B cell (primary cell): Measurements from ENCODE around the gene TRPV4. TPM values are rescaled to one million over a fixed set of nuclear protein-coding genes. Genes with fewer than 3 reads are reported as not detected.

Experiments used
- ATAC-seq: fragments of 200-7000 bp; cut with Tn5 transposase; one replicate; pipeline ENCODE4 v1.10.0; 2021; ENCODE audit warnings: low read depth, mild to moderate bottlenecking, moderate number of reproducible peaks, moderate library complexity
- CTCF ChIA-PET: fragments of 350-600 bp; sonication (Branson Sonifier 250); formaldehyde crosslinking; loops from one replicate; lab custom pipeline; 2021; ENCODE audit warnings: antibody characterized with exemption, inconsistent platforms; lab: Charles Lee
- POLR2A ChIA-PET: fragments of 350-600 bp; sonication (Branson Sonifier 250); formaldehyde crosslinking; loops from one replicate; lab custom pipeline; 2021; ENCODE audit warnings: antibody characterized with exemption; lab: Charles Lee
- DNase-seq: peaks from one replicate; pipeline ENCODE4 v3.0.0; 2013
- H2AFZ ChIP-seq: 2 replicates; pipeline ENCODE4 v1.6.1; 2012; ENCODE audit warnings: mild to moderate bottlenecking, low read depth, low read length; ENCODE audit not compliant: insufficient read depth, poor library complexity, severe bottlenecking
- H3K27ac ChIP-seq, 2 donors: 1 replicate in 1 of 2; 2 replicates in 1 of 2; pipeline ENCODE4 v1.5.1; 2012 to 2013; ENCODE audit warnings: low read length in 2 of 2, mild to moderate bottlenecking in 2 of 2, moderate library complexity in 1 of 2
- H3K27me3 ChIP-seq, 4 experiments: fragments of 200-600 bp in 1 of 4; sonication (generic) in 1 of 4; replicated peaks in 1 of 4; 1 replicate in 2 of 4; 2 replicates in 2 of 4; pipeline versions ENCODE4 v1.6.1 to v1.7.0; 2013 to 2016; ENCODE audit warnings: low read length in 3 of 4, mild to moderate bottlenecking in 2 of 4, mixed read lengths in 1 of 4, moderate library complexity in 1 of 4; ENCODE audit not compliant: insufficient read depth in 4 of 4, control insufficient read depth in 3 of 4; ENCODE audit errors: control extremely low read depth in 1 of 4
- H3K36me3 ChIP-seq, 2 experiments: replicated peaks in 1 of 2; 1 replicate in 1 of 2; 2 replicates in 1 of 2; pipeline versions ENCODE4 v1.6.1 to v1.7.1; 2013; ENCODE audit warnings: low read length in 1 of 2; ENCODE audit not compliant: insufficient read depth in 2 of 2, control insufficient read depth in 1 of 2; ENCODE audit errors: control extremely low read depth in 1 of 2, extremely low read depth in 1 of 2
- H3K4me1 ChIP-seq, 2 donors: fragments of 200-600 bp in 1 of 2; sonication (generic) in 1 of 2; 1 replicate in 1 of 2; 2 replicates in 1 of 2; pipeline versions ENCODE4 v1.5.1 to v1.6.1; 2013 to 2017; ENCODE audit warnings: low read length in 2 of 2; ENCODE audit not compliant: control insufficient read depth in 2 of 2, insufficient read depth in 2 of 2
- H3K4me2 ChIP-seq: replicated peaks from 2 replicates; pipeline ENCODE3; 2012; ENCODE audit warnings: mild to moderate bottlenecking, low read depth, low read length; ENCODE audit not compliant: poor library complexity, severe bottlenecking
- H3K4me3 ChIP-seq, 5 experiments: fragments of 200-600 bp in 1 of 5; sonication (generic) in 1 of 5; 1 replicate in 3 of 5; 2 replicates in 2 of 5; pipeline versions ENCODE4 v1.5.1 to v1.7.0; 2011 to 2016; ENCODE audit warnings: low read length in 4 of 5, mild to moderate bottlenecking in 4 of 5, low read depth in 2 of 5, control low read depth in 1 of 5, moderate library complexity in 1 of 5; ENCODE audit not compliant: insufficient read depth in 1 of 5; ENCODE audit errors: control extremely low read depth in 1 of 5, extremely low read depth in 1 of 5
- H3K79me2 ChIP-seq: fragments of 200-600 bp; sonication (generic); one replicate; pipeline ENCODE4 v1.6.0; 2016; ENCODE audit warnings: low read length; ENCODE audit not compliant: control insufficient read depth, insufficient read depth
- H3K9ac ChIP-seq: fragments of 200-600 bp; sonication (generic); 2 replicates; pipeline ENCODE4 v1.6.1; 2017; ENCODE audit warnings: mild to moderate bottlenecking, low read length, moderate library complexity
- H3K9me3 ChIP-seq, 3 donors: one replicate each; pipeline versions ENCODE4 v1.6.1 to v1.7.1; 2013; ENCODE audit warnings: low read length in 2 of 3; ENCODE audit not compliant: control insufficient read depth in 2 of 3, insufficient read depth in 1 of 3; ENCODE audit errors: control extremely low read depth in 1 of 3
- H4K20me1 ChIP-seq: 2 replicates; pipeline ENCODE4 v1.6.0; 2012; ENCODE audit warnings: mild to moderate bottlenecking, low read length; ENCODE audit not compliant: insufficient read depth, control insufficient read depth, poor library complexity, severe bottlenecking
- H3K27ac Mint-ChIP-seq: one replicate; pipeline ENCODE4 v1.8.0; 2021; ENCODE audit warnings: mixed read lengths
- H3K27me3 Mint-ChIP-seq: one replicate; pipeline ENCODE4 v1.8.0; 2021; ENCODE audit warnings: mixed read lengths
- H3K4me1 Mint-ChIP-seq: one replicate; pipeline ENCODE4 v1.8.0; 2021; ENCODE audit warnings: mixed read lengths
- H3K4me3 Mint-ChIP-seq: one replicate; pipeline ENCODE4 v1.8.0; 2021; ENCODE audit warnings: mixed read lengths
- H3K9me3 Mint-ChIP-seq: one replicate; pipeline ENCODE4 v1.8.0; 2022; ENCODE audit warnings: mixed read lengths; ENCODE audit not compliant: insufficient read depth
- EZH2 ChIP-seq: IDR thresholded peaks from 2 replicates; pipeline ENCODE4 v1.6.1; 2012; ENCODE audit warnings: borderline replicate concordance, low read depth, mild to moderate bottlenecking, moderate library complexity, low read length; ENCODE audit not compliant: insufficient read depth, poor library complexity, severe bottlenecking
- WGBS: methylation state at CpG from one replicate; pipeline ENCODE4 v1.1.5; 2013; ENCODE audit warnings: missing lambda C conversion rate; ENCODE audit not compliant: insufficient coverage; 5-methylcytosine and 5-hydroxymethylcytosine counted together
- intact Hi-C: fragments of 100-400 bp; cut with micrococcal nuclease; formaldehyde crosslinking; loops from one replicate; pipeline ENCODE4 v1.10.0; 2022
- polyA plus RNA-seq: library from polyadenylated mRNA; depleted of rRNA; stranded (reverse); fragments of >200 nt; gene quantifications from 2 replicates; pipeline ENCODE4 v1.2.3, GENCODE V29; 2012
- total RNA-seq, 2 donors: library from RNA; stranded (reverse); fragments of 120-200 nt in 1 of 2; gene quantifications; 1 replicate in 1 of 2; 2 replicates in 1 of 2; pipeline versions ENCODE4 v1.2.3 to v1.2.4, GENCODE V29; 2013 to 2022
- TF ChIP-seq, protein P1 (sequence below): fragments of 200-600 bp; IDR thresholded peaks from one replicate; pipeline ENCODE4 v1.8.0; 2022; ENCODE audit warnings: antibody characterized with exemption, mild to moderate bottlenecking

The TRPV4 gene
- total and polyA plus RNA-seq, 2 donors (not counting 1 experiment from before 2014, with no cell fraction given) = not detected

DNA sequence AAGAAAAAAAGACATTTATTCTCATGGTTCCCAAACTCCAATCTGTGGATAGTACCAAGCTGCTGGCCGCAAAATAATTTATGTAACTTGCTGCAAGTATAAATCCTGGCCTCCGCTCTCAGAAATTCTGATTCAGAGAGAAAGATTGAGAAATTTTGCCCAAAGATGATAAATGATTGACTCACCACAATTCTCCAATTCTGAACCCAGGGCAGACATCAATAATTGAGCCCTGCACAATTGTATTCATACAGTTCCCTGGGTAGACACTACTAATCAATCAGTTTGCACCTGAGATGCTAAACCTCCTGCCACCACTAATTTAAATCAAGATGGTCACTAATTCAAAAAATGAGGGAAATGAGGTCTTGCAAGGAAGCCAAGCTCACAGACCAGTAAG lies 38.2 kb downstream of the TRPV4 start:
- CTCF ChIA-PET = interaction anchor here (1.8 kb wide), 1 partner anchor 10 kb away, joined by 7 read pairs; no protein-coding TSS in a partner anchor
- no peak for DNase-seq

DNA sequence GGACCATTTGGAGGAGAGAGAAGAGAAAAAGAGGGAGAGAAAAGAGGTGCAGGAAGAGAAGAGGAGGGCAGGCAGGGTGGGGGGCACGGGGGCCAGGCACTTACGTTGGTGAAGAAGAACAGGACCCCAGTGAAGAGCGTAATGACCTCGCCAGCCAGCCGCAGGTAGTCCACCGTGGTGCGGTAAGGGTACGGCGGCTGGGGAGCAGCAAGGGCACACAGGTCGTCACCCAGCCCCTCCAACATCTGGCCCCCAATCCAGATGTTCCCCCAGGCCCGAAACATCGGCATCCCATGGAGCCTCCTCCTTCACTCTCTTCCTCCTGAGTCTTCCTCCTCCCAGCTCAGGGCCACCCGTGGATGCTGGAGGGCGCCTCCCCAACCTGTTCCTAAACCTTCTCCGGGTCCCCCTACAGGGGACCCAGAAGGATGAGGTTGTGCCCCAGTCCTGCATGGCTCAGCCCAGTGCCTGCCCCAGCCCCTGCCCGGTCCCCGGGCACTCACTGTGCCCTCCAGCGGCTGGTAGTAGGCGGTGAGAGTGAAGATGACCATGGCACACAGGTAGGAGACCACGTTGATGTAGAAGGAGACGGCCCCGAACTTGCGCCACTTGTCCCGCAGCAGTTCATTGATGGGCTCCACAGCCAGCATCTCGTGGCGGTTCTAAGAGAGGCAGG lies 39.2 kb downstream of the TRPV4 start:
- H3K4me3 Mint-ChIP-seq = no peak overlapping the region
- peaks cover 29% of the 10 kb centered on the region for H3K27me3 Mint-ChIP-seq
- Histone ChIP-seq H3K4me3 (no peak overlapping the region), H3K9me3 (no peaks in the 10 kb centered on the region), H3K4me2 (no peak overlapping the region), H3K36me3 (no peaks in the 10 kb centered on the region), H4K20me1 (no peaks in the 10 kb centered on the region), H2AFZ (no peak overlapping the region), H3K27me3 (peaks cover 0 to 11% (median 0%) of the 10 kb centered on the region in 4 experiments), H3K4me1 (no peaks in the 10 kb centered on the region), H3K27ac (no peak overlapping the region), H3K9ac (no peak overlapping the region), H3K79me2 (no peaks in the 10 kb centered on the region)
- H3K27ac Mint-ChIP-seq = no peak overlapping the region
- TF ChIP-seq, protein P1, sequence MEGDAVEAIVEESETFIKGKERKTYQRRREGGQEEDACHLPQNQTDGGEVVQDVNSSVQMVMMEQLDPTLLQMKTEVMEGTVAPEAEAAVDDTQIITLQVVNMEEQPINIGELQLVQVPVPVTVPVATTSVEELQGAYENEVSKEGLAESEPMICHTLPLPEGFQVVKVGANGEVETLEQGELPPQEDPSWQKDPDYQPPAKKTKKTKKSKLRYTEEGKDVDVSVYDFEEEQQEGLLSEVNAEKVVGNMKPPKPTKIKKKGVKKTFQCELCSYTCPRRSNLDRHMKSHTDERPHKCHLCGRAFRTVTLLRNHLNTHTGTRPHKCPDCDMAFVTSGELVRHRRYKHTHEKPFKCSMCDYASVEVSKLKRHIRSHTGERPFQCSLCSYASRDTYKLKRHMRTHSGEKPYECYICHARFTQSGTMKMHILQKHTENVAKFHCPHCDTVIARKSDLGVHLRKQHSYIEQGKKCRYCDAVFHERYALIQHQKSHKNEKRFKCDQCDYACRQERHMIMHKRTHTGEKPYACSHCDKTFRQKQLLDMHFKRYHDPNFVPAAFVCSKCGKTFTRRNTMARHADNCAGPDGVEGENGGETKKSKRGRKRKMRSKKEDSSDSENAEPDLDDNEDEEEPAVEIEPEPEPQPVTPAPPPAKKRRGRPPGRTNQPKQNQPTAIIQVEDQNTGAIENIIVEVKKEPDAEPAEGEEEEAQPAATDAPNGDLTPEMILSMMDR = no peak
- TF ChIP-seq EZH2 = no peak
- ATAC-seq (no peak), DNase-seq (no peak)
- ChIA-PET POLR2A (no interaction called here), CTCF (no interaction called here)
- 87% methylated on average over 20 of the region's 26 CpGs for WGBS
- no peaks in the 10 kb centered on the region for H3K9me3 Mint-ChIP-seq
- intact Hi-C loops = no loop called here
- H3K4me1 Mint-ChIP-seq = no peaks in the 10 kb centered on the region

More for the DNA sequence above, 38.2 kb downstream of the TRPV4 start:
- Histone ChIP-seq H3K9me3 (no peaks in the 10 kb centered on the region), H3K27me3 (peaks cover 0 to 11% (median 0%) of the 10 kb centered on the region in 4 experiments), H3K4me1 (no peaks in the 10 kb centered on the region), H3K4me3 (no peak overlapping the region), H3K9ac (no peak overlapping the region), H3K36me3 (no peaks in the 10 kb centered on the region), H2AFZ (no peak overlapping the region), H3K79me2 (no peaks in the 10 kb centered on the region), H3K27ac (no peak overlapping the region), H3K4me2 (no peak overlapping the region), H4K20me1 (no peaks in the 10 kb centered on the region)
- Mint-ChIP-seq H3K4me1 (no peaks in the 10 kb centered on the region), H3K27ac (no peak overlapping the region), H3K4me3 (no peak overlapping the region), H3K9me3 (no peaks in the 10 kb centered on the region), H3K27me3 (peaks cover 26% of the 10 kb centered on the region)
- TF ChIP-seq, protein P1 = no peak
- TF ChIP-seq EZH2 = no peak
- no peak for ATAC-seq
- WGBS = no CpG with 5 or more reads among the region's 2 CpGs
- POLR2A ChIA-PET = no interaction called here
- intact Hi-C loops = no loop called here
